ENCODE data around the gene PLEKHA5.

PLEKHA5 gene

GRCh38 chr12:19234981-19235871 lies 105.7 kb downstream of the PLEKHA5 start:
- DNase-seq = no peak

- peak; percentile 44 for DNase-seq
These were observed 107.1 kb downstream of the PLEKHA5 start for GRCh38 chr12:19236656-19237055.

- DNase-seq = no peak
These were observed 109.0 kb downstream of the PLEKHA5 start for GRCh38 chr12:19238540-19238939.

- no peak for DNase-seq
These were observed 109.6 kb downstream of the PLEKHA5 start for GRCh38 chr12:19239102-19239501.

- DNase-seq = no peak
These were observed 110.2 kb downstream of the PLEKHA5 start for GRCh38 chr12:19239616-19240234.

GRCh38 chr12:19242581-19242980 lies 113.0 kb downstream of the PLEKHA5 start:
- DNase-seq = no peak

- DNase-seq = no peak
These were observed 114.0 kb downstream of the PLEKHA5 start for GRCh38 chr12:19243551-19243950.

- DNase-seq = peak; percentile 45
These were observed 114.8 kb downstream of the PLEKHA5 start for GRCh38 chr12:19244312-19244711.

GRCh38 chr12:19245106-19245505 lies 115.6 kb downstream of the PLEKHA5 start:
- no peak for DNase-seq

- DNase-seq = no peak
These were observed 116.1 kb downstream of the PLEKHA5 start for GRCh38 chr12:19245666-19246065.

GRCh38 chr12:19246933-19247332 lies 117.4 kb downstream of the PLEKHA5 start:
- no peak for DNase-seq

- DNase-seq = no peak
These were observed 119.5 kb downstream of the PLEKHA5 start for GRCh38 chr12:19248929-19249602.

- no peak for DNase-seq
These were observed 122.1 kb downstream of the PLEKHA5 start for GRCh38 chr12:19251481-19252132.

- DNase-seq = no peak
These were observed 130.6 kb downstream of the PLEKHA5 start for GRCh38 chr12:19260135-19260534.

- no peak for DNase-seq
These were observed 132.2 kb downstream of the PLEKHA5 start for GRCh38 chr12:19261773-19262172.

GRCh38 chr12:19263672-19264071 lies 134.1 kb downstream of the PLEKHA5 start:
- no peak for DNase-seq

GRCh38 chr12:19273482-19274330 lies 144.2 kb downstream of the PLEKHA5 start:
- DNase-seq = peak; percentile 47

- DNase-seq = no peak
These were observed 147.2 kb downstream of the PLEKHA5 start for GRCh38 chr12:19276767-19277166.

GRCh38 chr12:19277711-19278110 lies 148.2 kb downstream of the PLEKHA5 start:
- no peak for DNase-seq

GRCh38 chr12:19278407-19278806 lies 148.9 kb downstream of the PLEKHA5 start:
- DNase-seq = no peak

- DNase-seq = no peak
These were observed 152.7 kb downstream of the PLEKHA5 start for GRCh38 chr12:19282133-19282699.

- DNase-seq = no peak
These were observed 155.1 kb downstream of the PLEKHA5 start for GRCh38 chr12:19284658-19285057.

Data from right hindlimb (tissue), 1 donor.